HG02870 (cell line): ENCODE data around the gene STAT3.
"Not testable (repeated sequence)": the region's sequence is repeated elsewhere in the genome, so short reads cannot be mapped to it uniquely, and the experiment has no call there.

Experiments
- ATAC-seq: cut with Tn5 transposase; IDR thresholded peaks from one replicate; pipeline ENCODE4 v1.9.1; 2021; ENCODE audit warnings: mild to moderate bottlenecking, moderate library complexity; ENCODE audit not compliant: unreplicated experiment

Gene STAT3

DNA sequence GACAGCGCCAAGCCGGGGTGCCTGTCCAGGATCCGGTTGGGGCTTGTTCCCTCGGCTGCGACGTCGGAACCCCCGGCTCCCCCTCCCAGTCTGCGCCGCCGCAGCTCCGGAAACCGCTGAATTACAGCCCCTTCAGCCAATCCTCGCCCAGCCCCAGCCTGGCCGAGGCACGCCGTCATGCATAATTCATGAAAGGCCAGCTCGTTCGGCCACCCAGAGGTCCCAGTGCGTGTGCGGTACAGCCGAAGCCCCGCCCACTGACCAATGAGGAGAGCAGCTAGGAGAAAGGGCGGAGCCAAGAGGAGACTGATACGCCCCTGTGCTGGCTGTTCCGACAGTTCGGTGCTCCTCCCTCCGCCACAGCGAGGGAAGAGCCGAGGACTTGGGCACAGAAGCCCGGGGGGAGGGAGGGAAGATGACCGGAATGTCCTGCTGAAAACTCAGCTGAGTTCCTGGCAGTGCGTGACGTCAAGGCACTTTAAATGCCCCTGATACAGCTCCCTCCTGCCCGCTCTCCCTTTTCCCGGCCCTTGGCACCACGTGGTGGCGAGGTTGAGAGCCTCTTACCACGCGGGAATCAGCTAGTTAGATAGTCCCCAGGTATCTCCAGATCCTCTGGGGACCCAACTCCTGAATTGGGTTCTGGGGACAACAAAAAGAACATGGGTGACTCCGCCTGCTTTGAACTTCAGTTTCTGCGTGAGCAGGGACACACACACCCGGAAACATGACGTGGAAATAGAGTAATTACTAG lies at the start of gene STAT3:
STAT3 (minus strand) TSS at position 62 of the 754 bp plus-strand sequence. CDS start 39,926 bp downstream, outside the sequence.
- ATAC-seq: peak; percentile 88

DNA sequence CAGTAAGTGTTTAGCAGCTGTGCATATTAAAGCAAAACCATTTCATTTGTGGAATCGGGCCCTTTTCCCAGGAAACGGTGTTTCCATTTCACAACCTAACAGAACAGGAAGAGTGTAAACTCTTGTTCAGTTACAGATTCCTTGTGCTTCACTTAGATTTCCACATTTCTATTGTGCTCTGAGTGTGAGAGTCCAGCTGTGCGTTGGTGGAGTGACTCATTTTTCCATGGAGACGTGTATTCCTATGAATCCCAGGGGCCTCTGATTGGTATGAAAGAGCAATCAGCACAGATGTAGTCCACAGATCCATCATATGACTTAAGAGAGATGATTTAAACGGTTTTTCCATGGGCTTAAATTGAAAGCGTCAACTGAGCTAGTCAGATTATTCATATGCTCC lies 48.1 kb upstream of the STAT3 start:
- no peak for ATAC-seq

DNA sequence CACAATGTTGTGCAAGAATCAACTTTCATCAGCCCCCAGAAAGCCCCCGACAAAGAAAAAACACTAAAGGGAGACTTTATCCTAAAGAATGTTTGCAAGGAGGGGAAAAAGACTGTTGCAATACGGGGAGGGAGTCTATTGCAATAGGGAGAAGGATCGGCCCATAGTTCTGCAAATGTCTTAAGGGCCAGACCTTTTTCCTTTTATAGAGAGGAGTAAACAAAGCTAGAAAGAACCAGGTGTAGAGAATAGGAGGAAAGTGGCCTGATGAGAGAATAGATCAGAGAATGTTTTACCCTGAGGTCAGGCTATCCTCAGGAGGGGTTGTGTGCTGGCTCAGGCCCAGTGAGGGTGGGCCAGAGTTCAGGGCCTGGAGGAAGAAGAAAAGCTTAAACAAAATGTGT lies 43.5 kb upstream of the STAT3 start:
- ATAC-seq: no peak

DNA sequence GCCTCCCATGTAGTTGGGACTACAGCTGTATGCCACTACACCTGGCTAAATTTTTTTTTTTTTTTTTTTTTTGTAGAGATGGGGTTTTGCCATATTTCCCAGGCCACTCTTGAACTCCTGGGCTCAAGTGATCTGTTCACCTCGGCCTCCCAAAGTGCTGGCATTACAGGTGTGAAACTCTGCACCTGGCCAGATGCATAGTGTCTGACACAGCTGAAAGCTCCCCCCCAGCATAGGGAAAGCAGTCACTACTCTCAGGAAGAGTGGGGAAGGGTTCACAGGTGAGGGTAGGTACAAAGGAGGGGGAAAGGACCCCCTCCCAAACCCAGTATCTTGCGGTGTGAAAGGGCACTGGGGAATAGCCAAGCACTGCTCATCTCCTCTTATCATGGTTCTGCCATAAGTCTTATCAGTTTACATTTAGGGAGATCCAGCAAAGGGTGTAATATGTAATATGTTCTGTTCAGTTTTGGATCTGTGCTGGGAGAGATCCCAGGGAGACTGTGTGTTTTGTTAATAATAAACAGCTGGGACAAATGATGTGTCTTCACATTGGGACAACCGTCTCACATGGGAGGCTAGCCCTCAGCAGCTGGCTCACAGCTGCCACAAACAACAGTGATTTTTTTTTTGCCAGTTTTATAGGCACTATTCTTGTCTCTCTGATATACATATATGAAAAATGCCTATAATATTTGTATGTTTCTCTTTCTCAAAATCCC lies 41.6 kb upstream of the STAT3 start:
- ATAC-seq: no peak

DNA sequence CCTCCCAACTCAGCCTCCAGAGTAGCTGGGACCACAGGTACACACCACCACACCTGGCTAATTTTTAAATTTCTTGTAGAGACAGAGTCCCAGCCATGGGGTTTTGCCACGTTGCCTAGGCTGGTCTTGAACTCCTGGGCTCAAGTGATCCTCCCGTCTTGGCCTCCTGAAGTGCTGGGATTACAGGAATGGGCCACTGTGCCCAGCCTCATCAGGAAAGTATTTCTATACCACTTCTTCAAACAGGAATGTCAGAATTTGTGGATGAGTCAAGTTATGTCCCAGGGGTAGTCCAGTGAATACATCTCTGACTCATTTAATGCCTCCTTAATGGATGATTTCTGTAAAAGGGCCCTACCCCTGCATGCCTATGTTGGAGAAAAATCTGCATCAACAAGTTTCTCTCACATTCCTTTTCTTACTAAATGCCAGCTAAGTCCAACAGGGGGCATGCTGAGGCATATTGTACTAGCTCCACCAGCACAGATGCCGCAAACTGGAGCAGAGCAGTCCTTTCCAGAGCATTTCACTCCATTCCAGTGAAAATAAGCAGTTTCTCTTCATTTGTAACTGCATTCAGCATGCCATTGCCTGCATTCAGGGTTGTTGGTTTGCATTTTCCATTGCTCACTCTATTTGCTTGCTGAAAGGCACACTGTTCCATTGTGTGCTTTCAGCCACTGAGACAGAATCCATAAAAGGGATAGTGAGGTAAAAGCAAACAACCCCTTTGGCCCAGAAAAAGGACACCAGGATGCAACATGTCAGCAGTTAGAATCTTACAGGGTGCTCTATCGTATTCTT lies 40.1 kb upstream of the STAT3 start:
- no peak for ATAC-seq

DNA sequence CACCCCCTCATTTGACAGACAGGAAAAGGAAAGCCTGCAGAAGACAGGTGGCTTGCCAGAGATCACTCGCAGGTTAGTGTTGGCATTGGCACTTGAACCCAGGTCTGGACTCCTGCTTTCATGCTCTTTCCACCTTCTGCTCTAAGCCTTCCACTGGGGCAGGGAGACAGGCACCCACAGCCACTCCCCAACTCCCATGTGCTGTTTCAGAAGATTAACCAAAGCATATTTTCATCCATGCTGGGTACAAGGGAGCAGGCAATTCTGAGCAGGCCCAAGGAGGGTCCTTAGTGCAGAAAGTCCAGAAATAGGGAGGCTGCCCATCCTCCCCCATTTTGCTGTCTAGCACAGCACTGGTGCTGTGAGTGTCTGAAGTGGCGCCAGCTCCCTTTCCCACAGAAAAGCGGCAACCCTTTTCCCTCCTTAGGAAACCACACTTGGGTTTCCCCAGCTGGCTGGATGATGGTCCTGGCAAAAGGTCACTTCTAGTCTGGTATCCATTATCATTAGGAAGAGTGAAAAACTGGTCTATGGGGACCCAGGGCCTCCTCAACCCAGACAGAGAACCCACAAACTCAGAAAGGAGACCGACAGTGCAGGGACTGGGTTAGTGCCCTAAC lies 36.9 kb upstream of the STAT3 start:
- ATAC-seq: no peak

DNA sequence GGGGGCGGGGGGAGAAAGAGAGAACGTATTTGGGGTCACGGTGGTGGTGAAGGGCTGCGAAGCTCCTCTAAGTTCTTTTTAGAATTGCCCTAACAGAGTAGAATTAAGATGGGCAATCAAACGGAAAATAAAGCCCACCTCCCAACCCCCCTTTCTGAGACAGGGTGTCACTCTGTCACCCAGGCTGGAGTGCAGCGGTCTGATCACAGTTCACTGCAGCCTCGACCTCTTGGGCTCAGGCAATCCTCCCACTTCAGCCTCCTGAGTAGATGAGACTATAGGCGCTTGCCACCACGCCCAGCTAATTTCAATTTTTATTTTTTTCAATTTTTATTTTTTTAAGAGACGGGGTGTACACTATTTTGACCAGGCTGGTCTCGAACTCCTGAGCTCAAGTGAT lies 35.5 kb upstream of the STAT3 start:
- no peak for ATAC-seq

DNA sequence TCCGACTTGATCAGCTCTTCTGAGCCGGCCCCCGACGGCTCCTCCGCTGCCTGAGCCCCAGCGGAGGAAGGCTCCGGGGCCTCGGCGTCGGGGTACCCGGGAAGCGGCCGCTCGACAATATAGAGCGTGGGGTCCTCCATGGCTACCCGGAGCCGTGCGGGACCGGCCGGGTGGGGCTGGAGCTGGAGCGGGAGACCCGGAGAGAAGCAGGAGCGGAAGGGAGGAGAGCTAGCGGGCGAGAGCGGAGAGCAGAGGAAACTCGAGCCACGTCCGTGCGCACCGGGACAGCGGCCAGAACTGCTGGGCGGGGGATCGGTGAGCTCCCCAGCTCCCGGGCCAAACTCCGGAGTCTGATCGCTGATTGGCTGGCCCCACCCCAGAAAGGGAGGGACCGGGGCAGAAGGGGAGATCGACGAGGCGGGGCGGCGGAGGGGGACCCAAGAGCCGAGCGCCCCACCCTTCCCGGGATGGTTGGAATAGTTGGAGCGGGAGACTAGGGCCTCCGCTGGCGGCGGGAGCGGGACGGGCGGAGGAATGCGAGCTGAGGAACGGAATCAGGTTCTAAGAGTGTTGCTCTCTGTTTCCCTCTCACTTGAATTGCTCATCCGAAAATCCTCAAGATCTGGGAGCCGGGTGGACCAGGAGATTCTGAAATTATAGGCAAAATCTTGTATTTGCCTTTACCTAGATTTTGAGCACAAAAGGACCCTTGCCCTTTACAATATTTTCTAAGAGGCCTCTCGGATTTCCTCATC lies 34.9 kb upstream of the STAT3 start, which contains the start of gene CAVIN1:
CAVIN1 (minus strand) TSS at position 299 of the 755 bp plus-strand sequence; CDS start at position 140, 159 bp downstream.
- no peak for ATAC-seq

DNA sequence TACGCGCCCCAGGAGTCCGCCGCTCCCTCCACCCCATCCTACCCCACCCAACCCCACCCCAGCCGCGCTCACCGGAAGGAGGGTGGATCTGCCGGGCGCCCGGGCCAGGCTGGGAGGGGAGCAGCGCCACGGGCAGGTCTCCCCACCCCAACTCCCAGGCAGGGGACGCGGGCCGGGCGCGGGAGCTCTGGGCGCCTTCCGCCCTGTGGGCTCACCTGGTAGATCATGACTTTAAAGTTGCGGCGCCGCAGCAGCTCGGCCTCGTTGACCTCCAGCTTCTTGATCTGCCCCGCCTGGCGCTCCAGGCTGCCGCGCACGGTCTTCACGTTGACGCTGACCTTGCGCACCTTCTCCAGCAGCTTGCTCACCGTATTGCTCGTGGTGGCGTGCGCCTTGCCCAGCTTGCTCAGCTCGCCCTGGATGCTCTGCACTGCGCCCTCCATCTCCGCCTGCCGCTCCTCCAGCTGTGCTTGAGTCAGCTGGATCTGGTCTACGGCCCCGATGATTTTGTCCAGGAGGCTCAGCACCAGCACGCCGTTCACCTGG lies 34.2 kb upstream of the STAT3 start:
- no peak for ATAC-seq

DNA sequence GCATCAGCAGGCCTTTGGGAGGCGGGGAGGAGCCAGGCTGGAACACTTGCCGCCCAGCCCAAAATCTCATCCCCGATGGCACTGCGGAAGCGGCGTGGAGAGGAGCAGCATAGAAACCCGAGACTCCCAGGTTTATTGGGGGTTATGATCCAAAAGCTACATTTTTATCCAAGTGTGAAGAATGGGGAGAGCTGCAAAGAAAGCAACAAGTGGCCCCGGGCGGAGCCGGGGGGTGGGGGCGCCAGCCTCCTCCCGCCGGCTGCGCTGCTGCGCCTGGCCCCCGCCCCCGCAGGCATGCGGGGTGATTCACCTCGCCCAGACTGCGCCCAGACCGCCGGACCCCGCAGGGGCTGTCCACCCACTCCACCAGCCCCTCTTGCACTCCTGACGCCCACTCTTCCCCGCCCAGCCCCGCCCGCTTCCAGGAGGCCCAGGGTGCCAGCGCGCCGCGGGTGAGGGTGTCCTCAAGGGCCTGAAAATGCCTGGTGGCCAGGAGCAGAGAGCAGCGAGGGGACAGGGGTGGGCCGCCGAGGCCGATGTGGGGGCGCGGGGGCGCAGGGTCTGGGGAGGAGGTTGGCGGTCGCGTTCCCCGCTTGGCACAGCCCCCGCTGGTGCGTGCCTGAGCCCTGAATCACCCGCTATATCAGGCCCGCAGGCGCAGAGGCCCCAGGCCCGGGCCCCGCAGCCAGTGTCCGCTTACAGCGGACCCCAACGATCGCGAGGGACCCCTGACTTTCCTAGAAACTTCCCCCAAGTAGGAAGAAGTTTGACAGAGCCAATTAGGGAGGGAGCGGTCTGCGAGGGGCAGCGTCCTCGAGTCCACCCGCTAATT lies 33.5 kb upstream of the STAT3 start:
- ATAC-seq: no peak

DNA sequence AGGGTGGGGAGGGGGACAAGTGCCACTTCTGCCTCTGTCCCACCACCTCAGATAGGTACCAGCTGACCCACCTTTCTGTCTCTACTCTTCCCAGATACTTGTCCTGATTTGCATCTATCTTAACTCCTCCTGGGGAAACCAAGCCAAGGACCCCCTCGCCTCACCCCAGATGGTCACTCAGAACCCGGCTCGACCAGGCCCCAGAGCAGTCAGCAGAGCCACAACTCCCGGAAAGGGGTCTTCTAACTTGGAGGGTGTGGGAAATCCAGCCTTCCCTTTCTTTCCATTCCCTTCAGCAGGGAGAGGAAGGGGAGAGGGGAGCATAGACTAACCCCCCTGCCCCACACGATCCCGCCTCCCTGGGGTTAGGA lies 32.9 kb upstream of the STAT3 start:
- no peak for ATAC-seq

DNA sequence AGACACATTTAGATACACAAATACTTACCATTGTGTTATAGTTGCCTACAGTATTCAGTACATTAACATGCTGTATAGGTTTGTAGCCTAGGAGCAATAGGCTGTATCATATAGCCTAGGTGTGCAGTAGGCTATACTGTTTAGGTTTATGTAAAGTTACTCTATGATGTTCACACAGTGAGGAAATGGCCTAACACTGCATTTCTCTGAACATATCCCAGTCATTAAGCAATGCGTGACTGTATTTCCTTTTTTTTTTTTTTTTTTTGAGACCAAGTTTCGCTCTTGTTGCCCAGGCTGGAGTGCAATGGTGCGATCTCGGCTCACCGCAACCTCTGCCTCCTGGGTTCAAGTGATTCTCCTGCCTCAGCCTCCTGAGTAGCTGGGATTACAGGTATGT lies 29.7 kb upstream of the STAT3 start:
- ATAC-seq: not testable (repeated sequence)

DNA sequence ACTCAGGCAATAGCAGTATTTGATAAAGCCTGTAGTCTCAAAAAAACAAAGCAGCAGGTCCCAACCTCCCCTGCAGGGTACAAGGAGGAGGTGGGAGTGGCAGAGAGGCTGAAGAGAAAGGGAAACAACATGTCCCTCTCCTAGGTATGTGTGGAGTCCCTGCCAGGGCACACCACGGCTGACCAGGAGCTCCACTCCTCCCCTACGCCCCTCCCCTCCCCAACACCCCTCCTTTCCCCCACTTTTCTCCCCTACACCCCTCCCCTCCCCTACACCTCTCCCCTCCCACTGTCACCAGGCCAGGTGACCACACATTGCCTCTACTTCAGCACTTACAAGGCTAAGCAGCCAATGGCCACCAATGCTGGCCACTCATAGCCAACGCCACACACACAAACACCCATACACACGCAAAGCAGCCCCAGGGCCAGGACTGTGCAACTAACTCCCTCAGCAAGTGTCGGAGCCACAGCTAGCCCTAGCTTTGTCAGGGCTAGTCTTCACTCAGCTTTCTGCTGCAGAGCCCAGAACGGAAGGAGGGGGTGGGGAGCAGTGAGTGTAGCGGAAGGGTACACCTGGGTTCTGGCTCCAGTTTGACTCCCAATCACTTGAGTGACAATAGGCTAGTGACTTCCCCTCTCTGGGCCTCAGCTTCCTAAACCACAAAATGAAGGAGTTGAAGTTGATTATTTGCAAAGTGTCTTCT lies 26.6 kb upstream of the STAT3 start:
- ATAC-seq: no peak

DNA sequence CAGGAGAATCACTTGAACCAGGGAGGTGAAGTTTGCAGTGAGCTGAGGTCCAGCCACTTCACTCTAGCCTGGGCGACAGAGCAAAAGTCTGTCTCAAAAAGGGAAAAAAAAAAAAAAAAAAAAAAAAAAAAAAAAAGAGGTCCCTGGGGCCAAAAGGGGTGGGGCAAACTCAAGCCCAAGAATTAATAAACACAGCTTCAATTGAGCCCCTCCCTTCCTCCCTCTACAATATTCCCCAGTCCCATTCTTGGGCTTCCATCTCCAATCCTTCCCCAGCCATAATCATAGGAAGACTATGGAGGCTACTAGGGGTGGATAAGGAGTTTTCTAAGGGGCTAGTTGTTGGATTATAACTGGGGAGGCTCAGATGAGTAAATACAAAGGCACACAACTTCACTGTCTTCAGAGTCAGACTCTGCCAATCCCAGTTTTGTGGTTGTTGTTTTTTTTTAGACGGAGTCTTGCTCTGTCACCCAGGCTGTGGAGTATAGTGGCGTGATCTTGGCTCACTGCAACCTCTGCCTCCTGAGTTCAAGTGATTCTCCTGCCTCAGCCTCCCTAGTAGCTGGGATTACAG lies 25.3 kb upstream of the STAT3 start:
- ATAC-seq: no peak

DNA sequence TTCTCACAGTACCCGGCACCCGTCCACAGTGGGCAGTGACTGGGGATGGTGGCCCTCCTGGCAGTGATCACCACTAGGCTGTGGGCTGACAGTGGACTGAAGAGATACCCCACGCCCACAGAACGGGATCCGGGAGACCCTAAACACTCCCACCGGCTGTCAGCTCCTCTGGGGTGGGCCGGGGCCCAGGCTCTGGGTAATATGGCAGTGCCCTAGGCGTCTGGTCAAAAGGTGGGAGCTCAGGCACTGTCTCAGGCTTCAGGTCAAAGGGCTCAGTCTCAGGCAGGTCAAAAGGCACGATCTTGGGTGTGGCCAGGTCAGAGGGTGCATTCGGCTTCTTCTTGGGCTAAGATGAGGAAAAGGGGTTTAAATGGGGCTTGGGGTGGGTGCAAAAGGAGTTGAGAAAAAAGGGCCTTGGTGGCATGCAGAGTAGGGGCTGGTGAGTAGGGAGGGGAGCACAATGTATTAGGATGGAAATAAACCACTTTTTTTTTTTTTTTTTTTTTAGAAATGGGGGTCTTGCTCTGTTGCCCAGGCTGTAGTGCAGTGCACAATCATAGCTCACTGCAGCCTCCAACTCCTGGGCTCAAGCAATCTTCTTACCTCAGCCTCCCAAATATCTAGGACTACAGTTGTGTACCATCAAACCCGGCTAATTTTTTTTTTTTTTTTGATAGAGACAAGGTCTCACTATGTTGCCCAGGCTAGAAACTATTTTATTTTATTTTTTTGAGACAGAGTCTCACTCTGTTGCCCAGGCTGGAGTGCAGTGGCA lies 23.9 kb upstream of the STAT3 start:
- no peak for ATAC-seq

DNA sequence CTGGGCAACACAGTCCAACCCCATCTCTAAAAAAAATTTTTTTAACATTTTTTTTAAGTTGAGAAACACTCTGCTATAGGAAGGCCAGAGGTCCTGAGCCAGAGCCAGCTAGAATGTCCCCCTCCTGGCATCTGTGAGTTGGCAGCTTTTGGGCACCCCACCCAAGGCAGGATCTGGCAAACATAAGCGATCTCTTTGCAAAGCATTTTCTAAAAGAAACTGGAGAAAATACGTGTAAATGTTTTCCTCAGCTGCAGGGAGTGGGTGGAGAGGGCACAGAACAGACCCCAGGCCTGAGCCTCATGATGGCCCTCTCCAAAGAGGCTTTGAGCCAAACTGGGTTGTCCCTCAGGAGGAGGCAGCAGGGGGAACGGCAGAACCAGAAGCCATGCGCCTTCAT lies 23.1 kb upstream of the STAT3 start:
- no peak for ATAC-seq

DNA sequence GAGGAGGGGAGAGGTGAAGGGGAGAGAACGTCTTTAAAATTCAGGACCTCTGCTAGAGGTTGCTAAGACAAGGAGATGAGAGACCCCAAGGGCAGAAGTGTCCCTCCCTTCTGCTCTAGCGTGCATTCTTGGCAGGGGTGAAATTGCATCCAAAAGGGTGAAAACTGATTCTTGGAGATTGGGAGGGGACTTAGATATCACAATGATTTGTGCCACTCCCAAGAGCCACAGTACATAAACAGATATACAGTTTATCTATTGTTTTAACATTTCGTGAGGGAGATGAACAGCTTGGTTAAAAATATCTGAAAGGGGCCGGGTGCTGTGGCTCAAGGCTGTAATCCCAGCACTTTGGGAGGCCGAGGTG lies 22.1 kb upstream of the STAT3 start:
- ATAC-seq: no peak
